ENCODE data around the gene MCOLN1. TPM values are rescaled to one million over a fixed set of nuclear protein-coding genes. Genes with fewer than 3 reads are reported as not detected.

Gene MCOLN1
- total RNA-seq, 1 experiment from 2014 or later, result 10.8 TPM

- Mint-ChIP-seq H3K4me1 (ENCODE audit: insufficient read depth, unreplicated experiment) (no peaks in the 10 kb centered on the region), H3K36me3 (ENCODE audit: insufficient read depth, unreplicated experiment) (peaks cover 29% of the 10 kb centered on the region), H3K27me3 (ENCODE audit: insufficient read depth, unreplicated experiment) (no peaks in the 10 kb centered on the region), H3K27ac (ENCODE audit: low read depth, unreplicated experiment) (no peak overlapping the region), H3K4me3 (ENCODE audit: unreplicated experiment) (no peak overlapping the region), H3K9me3 (ENCODE audit: unreplicated experiment) (no peaks in the 10 kb centered on the region)
- ChIA-PET POLR2A (no interaction called here), CTCF (interaction anchor here (0.6 to 1.3 kb wide), 3 partner anchors 26 to 191 kb away, joined by 3 to 4 read pairs (median 4); no protein-coding TSS in a partner anchor)
- DNase-seq (ENCODE audit: unreplicated experiment), result no peak
- intact Hi-C loops (cut with micrococcal nuclease), result no loop called here
- no peak for TF ChIP-seq CTCF (IDR thresholded peaks at IDR 0.05; ENCODE audit: unreplicated experiment)
- BruUV-seq (replicated peaks), result no TSS peak
These were observed 22.2 kb downstream of the MCOLN1 start for GRCh38 chr19:7544626-7545025.

GRCh38 chr19:7545300-7545699 lies 22.9 kb downstream of the MCOLN1 start:
- TF ChIP-seq CTCF (IDR thresholded peaks at IDR 0.05; ENCODE audit: unreplicated experiment), result no peak
- Mint-ChIP-seq H3K36me3 (ENCODE audit: insufficient read depth, unreplicated experiment) (peaks cover 35% of the 10 kb centered on the region), H3K4me3 (ENCODE audit: unreplicated experiment) (no peak overlapping the region), H3K27ac (ENCODE audit: low read depth, unreplicated experiment) (no peak overlapping the region), H3K9me3 (ENCODE audit: unreplicated experiment) (no peaks in the 10 kb centered on the region), H3K4me1 (ENCODE audit: insufficient read depth, unreplicated experiment) (no peaks in the 10 kb centered on the region), H3K27me3 (ENCODE audit: insufficient read depth, unreplicated experiment) (no peaks in the 10 kb centered on the region)
- no TSS peak for BruUV-seq (replicated peaks)
- no peak for DNase-seq (ENCODE audit: unreplicated experiment)
- intact Hi-C loops (cut with micrococcal nuclease), result no loop called here
- POLR2A ChIA-PET, result no interaction called here
- CTCF ChIA-PET, result interaction anchor here (1.1 to 1.2 kb wide), 2 partner anchors 9 to 26 kb away, joined by 3 to 4 read pairs; no protein-coding TSS in a partner anchor

- DNase-seq (ENCODE audit: unreplicated experiment), result no peak
- Mint-ChIP-seq H3K36me3 (ENCODE audit: insufficient read depth, unreplicated experiment) (peaks cover 31% of the 10 kb centered on the region), H3K9me3 (ENCODE audit: unreplicated experiment) (no peaks in the 10 kb centered on the region), H3K27ac (ENCODE audit: low read depth, unreplicated experiment) (no peak overlapping the region), H3K27me3 (ENCODE audit: insufficient read depth, unreplicated experiment) (no peaks in the 10 kb centered on the region), H3K4me1 (ENCODE audit: insufficient read depth, unreplicated experiment) (no peaks in the 10 kb centered on the region), H3K4me3 (ENCODE audit: unreplicated experiment) (no peak overlapping the region)
- CTCF ChIA-PET, result interaction anchor here (1.1 kb wide), 1 partner anchor 10 kb away, joined by 3 read pairs; no protein-coding TSS in a partner anchor
- intact Hi-C loops (cut with micrococcal nuclease), result no loop called here
- no TSS peak for BruUV-seq (replicated peaks)
- TF ChIP-seq CTCF (IDR thresholded peaks at IDR 0.05; ENCODE audit: unreplicated experiment), result no peak
- POLR2A ChIA-PET, result interaction anchor here (0.6 kb wide), 1 partner anchor 36 kb away, joined by 3 read pairs; no protein-coding TSS in a partner anchor
These were observed 23.5 kb downstream of the MCOLN1 start for GRCh38 chr19:7545904-7546303.

DNA sequence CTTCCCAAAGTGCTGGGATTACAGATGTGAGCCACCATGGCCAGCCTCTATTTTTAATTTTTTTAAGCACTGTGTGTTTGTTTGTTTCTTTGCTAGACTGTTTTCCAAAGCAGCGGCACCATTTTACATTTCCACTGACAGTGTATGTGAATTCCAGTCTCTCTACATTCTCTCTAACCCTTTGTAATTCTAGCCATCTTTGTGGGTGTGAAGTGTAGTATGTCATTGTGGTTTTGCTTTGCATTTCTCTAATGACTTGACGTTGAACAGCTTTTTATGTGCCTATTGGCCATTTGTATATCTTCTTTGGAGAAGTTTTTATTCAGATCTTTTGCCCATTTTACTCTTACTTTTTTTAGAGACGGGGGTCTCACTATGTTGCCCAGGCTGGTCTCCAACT lies 24.7 kb downstream of the MCOLN1 start:
- CTCF ChIA-PET, result interaction anchor here (0.6 kb wide), 1 partner anchor 174 kb away, joined by 3 read pairs; no protein-coding TSS in a partner anchor
- intact Hi-C loops (cut with micrococcal nuclease), result no loop called here
- Mint-ChIP-seq H3K4me3 (ENCODE audit: unreplicated experiment) (no peak overlapping the region), H3K27ac (ENCODE audit: low read depth, unreplicated experiment) (no peak overlapping the region), H3K27me3 (ENCODE audit: insufficient read depth, unreplicated experiment) (no peaks in the 10 kb centered on the region), H3K36me3 (ENCODE audit: insufficient read depth, unreplicated experiment) (peaks cover 31% of the 10 kb centered on the region), H3K4me1 (ENCODE audit: insufficient read depth, unreplicated experiment) (no peaks in the 10 kb centered on the region), H3K9me3 (ENCODE audit: unreplicated experiment) (no peaks in the 10 kb centered on the region)
- no peak for DNase-seq (ENCODE audit: unreplicated experiment)
- BruUV-seq (replicated peaks), result no TSS peak
- POLR2A ChIA-PET, result no interaction called here
- no peak for TF ChIP-seq CTCF (IDR thresholded peaks at IDR 0.05; ENCODE audit: unreplicated experiment)

Data from MCF 10A (cell line).